K562 (cell line): Measurements from ENCODE around the gene CASR. TPM values are rescaled to one million over a fixed set of nuclear protein-coding genes. Genes with fewer than 3 reads are reported as not detected.

Experiments used
- AFF1 ChIP-seq, 2 experiments: fragments of 450-650 bp; IDR thresholded peaks; 2 replicates each; pipeline ENCODE4 v1.6.1; 2018; ENCODE audit warnings: mild to moderate bottlenecking in 2 of 2, low read depth in 1 of 2; ENCODE audit not compliant: partially characterized antibody in 2 of 2
- CBX2 ChIP-seq: fragments of 200-600 bp; sonication (generic); IDR thresholded peaks from one replicate; pipeline ENCODE4 v1.6.1; 2012; ENCODE audit warnings: mild to moderate bottlenecking, low read length, inconsistent platforms; ENCODE audit not compliant: insufficient read depth, poor library complexity, severe bottlenecking
- IRF9 ChIP-seq: fragments of 450-650 bp; IDR thresholded peaks from 2 replicates; pipeline ENCODE4 v1.6.1; 2016; ENCODE audit warnings: missing biosample characterization, missing genetic modification characterization
- NFE2 ChIP-seq: IDR thresholded peaks from 2 replicates; pipeline ENCODE4 v1.6.1; 2014; ENCODE audit warnings: antibody characterized with exemption, low read depth
- TFE3 ChIP-seq: fragments of 450-650 bp; formaldehyde crosslinking; IDR thresholded peaks from 2 replicates; pipeline ENCODE4 v1.4.0; 2020; ENCODE audit warnings: mild to moderate bottlenecking, mixed read lengths
- THAP12 ChIP-seq: fragments of 250-450 bp; sonication (Bioruptor Pico); IDR thresholded peaks from 2 replicates; pipeline ENCODE4 v1.9.0; 2021; ENCODE audit warnings: mild to moderate bottlenecking, inconsistent platforms
- ZC3H11A ChIP-seq: IDR thresholded peaks from 2 replicates; pipeline ENCODE4 v1.6.1; 2012; ENCODE audit warnings: low read depth, low read length, improper control_type of control experiment
- polyA plus RNA-seq, 8 experiments: library from polyadenylated mRNA; depleted of rRNA in 4 of 8; stranded (reverse) in 5 of 8; unstranded in 3 of 8; fragments of >200 nt; fragmentation: Nextera tagmentation in 2 of 8; fragmentation: Illumina TruSeq in 1 of 8; extraction: Ambion mirVana in 2 of 8; extraction: Trizol in 1 of 8; gene quantifications; 2 replicates each; pipeline versions ENCODE4 v1.2.1 to v1.2.3, GENCODE V29; 2011 to 2014; ENCODE audit warnings: inconsistent platforms in 1 of 8, missing spikeins in 1 of 8
- total RNA-seq, 7 experiments: library from RNA; depleted of rRNA in 6 of 7; stranded (reverse); fragments of >200 nt in 6 of 7; fragmentation: Illumina TruSeq in 2 of 7; extraction: Trizol in 2 of 7; gene quantifications; 2 replicates each; pipeline versions ENCODE4 v1.2.1 to v1.2.3, GENCODE V29; 2011 to 2021; ENCODE audit warnings: low replicate concordance in 1 of 7

CASR gene
- total and polyA plus RNA-seq, 9 of the 15 experiments (the other 6 are each of a cell fraction or from before 2014, with no cell fraction given), result not detected

GRCh38 chr3:122263974-122264588 lies 80.6 kb downstream of the CASR start (continued):
- TF ChIP-seq IRF9 (tag), result no peak
- no peak for TF ChIP-seq NFE2
- no peak for TF ChIP-seq CBX2
- no peak for TF ChIP-seq AFF1 (IDR thresholded peaks at IDR 0.05; ENCODE audit: low read depth in 1 of 2, partially characterized antibody in 2 of 2)
- TF ChIP-seq ZC3H11A, result no peak
- no peak for TF ChIP-seq TFE3
- no peak for TF ChIP-seq THAP12 (CRISPR knock-in tag)
